Naive thymus-derived CD4-positive, alpha-beta T cell (primary cell): ENCODE measurements around the gene MRPS27. TPM values are rescaled to one million over a fixed set of nuclear protein-coding genes. Genes with fewer than 3 reads are reported as not detected.

Experiments used
- ATAC-seq: fragments of 150-1000 bp; cut with Tn5 transposase; 2 replicates; pipeline ENCODE4 v1.10.0; 2021; ENCODE audit warnings: mild to moderate bottlenecking, moderate library complexity
- CTCF ChIA-PET: fragments of 350-600 bp; sonication (Branson Sonifier 250); formaldehyde crosslinking; loops from one replicate; lab custom pipeline; 2021; ENCODE audit warnings: antibody characterized with exemption; lab: Charles Lee
- POLR2A ChIA-PET: fragments of 350-600 bp; sonication (Branson Sonifier 250); formaldehyde crosslinking; loops from one replicate; lab custom pipeline; 2021; ENCODE audit warnings: antibody characterized with exemption, inconsistent platforms; lab: Charles Lee
- DNase-seq, 9 donors: peaks; one replicate each; pipeline versions ENCODE4 v3.0.0 to v3.0.0-alpha.2; 2020 to 2022; ENCODE audit warnings: mixed read lengths in 1 of 9
- H3K27ac ChIP-seq: one replicate; pipeline ENCODE4 v1.7.0; 2013; ENCODE audit warnings: mild to moderate bottlenecking, low read depth, low read length, moderate library complexity
- H3K27me3 ChIP-seq, 2 donors: one replicate each; pipeline ENCODE4 v1.7.0; 2013; ENCODE audit warnings: low read length in 2 of 2, mild to moderate bottlenecking in 2 of 2, moderate library complexity in 2 of 2; ENCODE audit not compliant: control insufficient read depth in 2 of 2, insufficient read depth in 2 of 2
- H3K36me3 ChIP-seq, 3 experiments: 1 replicate in 2 of 3; 2 replicates in 1 of 3; pipeline ENCODE4 v1.7.0; 2013; ENCODE audit warnings: low read length in 3 of 3, mild to moderate bottlenecking in 3 of 3, moderate library complexity in 1 of 3; ENCODE audit not compliant: insufficient read depth in 3 of 3, control insufficient read depth in 2 of 3
- H3K4me1 ChIP-seq, 2 donors: one replicate each; pipeline ENCODE4 v1.7.0; 2013; ENCODE audit warnings: low read length in 2 of 2, mild to moderate bottlenecking in 2 of 2, moderate library complexity in 1 of 2; ENCODE audit not compliant: control insufficient read depth in 2 of 2, insufficient read depth in 2 of 2
- H3K4me3 ChIP-seq: 2 replicates; pipeline ENCODE4 v1.7.0; 2013; ENCODE audit warnings: mild to moderate bottlenecking, low read length
- H3K9me3 ChIP-seq, 3 experiments: 1 replicate in 2 of 3; 2 replicates in 1 of 3; pipeline ENCODE4 v1.7.0; 2013; ENCODE audit warnings: low read length in 3 of 3; ENCODE audit not compliant: control insufficient read depth in 2 of 3
- H3K27ac Mint-ChIP-seq, 9 donors: one replicate each; pipeline ENCODE4 v1.8.0; 2020 to 2022; ENCODE audit warnings: mixed read lengths in 9 of 9, mild to moderate bottlenecking in 8 of 9, moderate library complexity in 5 of 9, inconsistent platforms in 2 of 9
- H3K27me3 Mint-ChIP-seq, 5 donors: one replicate each; pipeline ENCODE4 v1.8.0; 2021 to 2022; ENCODE audit warnings: mixed read lengths in 5 of 5, mild to moderate bottlenecking in 1 of 5
- H3K36me3 Mint-ChIP-seq, 5 donors: one replicate each; pipeline ENCODE4 v1.8.0; 2020 to 2022; ENCODE audit warnings: mixed read lengths in 5 of 5, mild to moderate bottlenecking in 3 of 5, inconsistent platforms in 1 of 5
- H3K4me1 Mint-ChIP-seq, 7 donors: one replicate each; pipeline ENCODE4 v1.8.0; 2020 to 2022; ENCODE audit warnings: mixed read lengths in 7 of 7, mild to moderate bottlenecking in 3 of 7, inconsistent platforms in 1 of 7
- H3K4me3 Mint-ChIP-seq, 10 donors: one replicate each; pipeline ENCODE4 v1.8.0; 2020 to 2022; ENCODE audit warnings: mild to moderate bottlenecking in 10 of 10, mixed read lengths in 10 of 10, moderate library complexity in 6 of 10, inconsistent platforms in 2 of 10
- H3K9me3 Mint-ChIP-seq, 11 donors: one replicate each; pipeline ENCODE4 v1.8.0; 2020 to 2022; ENCODE audit warnings: mixed read lengths in 11 of 11, mild to moderate bottlenecking in 4 of 11, inconsistent platforms in 1 of 11, moderate library complexity in 1 of 11
- intact Hi-C, 2 donors: fragments of 100-400 bp; cut with micrococcal nuclease; formaldehyde crosslinking; loops; one replicate each; pipeline ENCODE4 v1.15.1; 2023
- polyA plus RNA-seq, 2 donors: library from polyadenylated mRNA; unstranded; fragments of 300-500 nt; fragmentation: Illumina TruSeq; gene quantifications; one replicate each; pipeline ENCODE4 v1.2.3, GENCODE V29; 2021
- total RNA-seq, 6 experiments: library from RNA in 5 of 6; stranded (reverse) in 5 of 6; gene quantifications; 1 replicate in 5 of 6; 2 replicates in 1 of 6; pipeline ENCODE4 v1.2.3 and lab custom pipeline; 2021 to 2026

The MRPS27 gene
- total and polyA plus RNA-seq, 7 experiments from 2014 or later = 35.2 to 54.0 (median 39.5) TPM

DNA sequence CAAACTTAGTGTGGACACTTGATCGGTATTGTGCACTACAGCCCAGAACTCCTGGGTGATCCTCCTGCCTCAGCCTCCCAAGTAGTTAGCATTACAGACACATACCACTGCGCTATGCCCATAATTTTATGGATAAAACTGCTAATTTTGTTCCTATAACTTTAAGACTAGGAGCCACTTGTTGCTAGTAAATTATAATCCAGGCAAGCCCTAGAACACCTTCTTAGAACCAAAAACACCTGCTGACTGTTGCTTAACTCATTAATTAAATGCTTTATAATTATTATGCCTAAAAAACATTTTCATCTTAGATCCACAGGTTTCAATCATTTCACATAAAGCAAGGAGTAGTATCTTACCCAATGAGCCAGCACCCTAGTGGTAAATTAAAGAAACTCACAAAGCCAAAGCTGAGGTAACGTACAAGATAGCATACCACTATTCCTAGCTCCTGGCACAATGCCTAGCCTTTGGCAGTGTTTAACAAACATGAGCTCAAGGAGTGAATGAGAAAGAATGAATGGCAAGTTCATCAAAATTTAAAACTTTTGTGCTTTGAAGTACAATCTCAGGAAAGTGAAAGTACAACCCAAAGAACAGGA is 5.4 kb downstream of the MRPS27 start:
- H3K36me3 Mint-ChIP-seq = peaks cover 9 to 30% (median 18%) of the 10 kb centered on the region in 5 donors
- no peaks in the 10 kb centered on the region for H3K27me3 Mint-ChIP-seq
- H3K27ac ChIP-seq = no peak overlapping the region
- H3K9me3 Mint-ChIP-seq = no peaks in the 10 kb centered on the region
- no peaks in the 10 kb centered on the region for H3K27me3 ChIP-seq
- intact Hi-C loops = loop anchor here in 1 of 2 donors (10.0 kb wide), 1 partner anchor 1250 kb away; the partner anchor contains the start of genes ANKRA2 and UTP15
- peaks cover 12 to 14% of the 10 kb centered on the region in 2 donors for H3K4me1 ChIP-seq
- H3K36me3 ChIP-seq = peaks cover 0 to 22% (median 3%) of the 10 kb centered on the region in 3 experiments
- DNase-seq (no peak), ATAC-seq (no peak)
- no peak overlapping the region for H3K27ac Mint-ChIP-seq
- H3K4me3 Mint-ChIP-seq = peak overlapping the region in 2 of 10 donors; percentile 30 to 42
- ChIA-PET POLR2A (no interaction called here), CTCF (no interaction called here)
- H3K4me1 Mint-ChIP-seq = peaks cover 24 to 46% (median 42%) of the 10 kb centered on the region in 7 donors
- no peaks in the 10 kb centered on the region for H3K9me3 ChIP-seq
- H3K4me3 ChIP-seq = no peak overlapping the region

DNA sequence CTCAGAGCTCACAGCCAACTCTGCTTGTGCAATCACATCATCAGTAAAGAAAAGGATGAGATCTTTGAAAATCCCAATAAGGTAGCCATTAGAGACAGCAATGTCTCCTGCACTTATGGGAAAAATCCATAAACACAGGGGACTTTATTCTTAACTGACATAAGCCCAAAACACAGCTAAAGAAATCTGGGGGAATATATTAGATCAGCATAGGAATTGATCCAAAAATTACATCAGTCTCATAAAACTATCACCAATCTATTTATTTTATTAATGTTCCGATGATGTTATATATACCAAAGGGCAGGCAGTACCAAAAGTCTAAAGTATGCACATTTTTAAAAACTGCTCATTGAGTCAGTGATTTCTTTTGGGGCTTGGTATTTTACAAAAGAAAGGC is 6.9 kb downstream of the MRPS27 start:
- H3K27ac Mint-ChIP-seq = no peak overlapping the region

GRCh38 chr5:72308853-72309191 is 11.2 kb downstream of the MRPS27 start:
- Histone ChIP-seq H3K36me3 (peaks cover 0 to 20% (median 3%) of the 10 kb centered on the region in 3 experiments), H3K4me1 (peaks cover 3 to 12% of the 10 kb centered on the region in 2 donors), H3K9me3 (no peaks in the 10 kb centered on the region), H3K4me3 (no peak overlapping the region), H3K27me3 (no peaks in the 10 kb centered on the region), H3K27ac (peak overlapping the region; percentile 58)
- CTCF ChIA-PET = interaction anchor here (0.6 to 4.0 kb wide), 4 partner anchors 11 to 288 kb away, joined by 4 to 40 read pairs (median 4); partner anchors contain the start of genes MRPS27 and PTCD2
- Mint-ChIP-seq H3K27ac (peak overlapping the region; percentile 84 to 97 (median 91)), H3K36me3 (peaks cover 10 to 25% (median 12%) of the 10 kb centered on the region in 5 donors), H3K9me3 (no peaks in the 10 kb centered on the region), H3K27me3 (no peaks in the 10 kb centered on the region), H3K4me1 (peaks cover 8 to 37% (median 31%) of the 10 kb centered on the region in 7 donors), H3K4me3 (peak overlapping the region; percentile 78 to 94 (median 92))
- ATAC-seq = no peak
- POLR2A ChIA-PET = interaction anchor here (0.7 to 4.3 kb wide), 3 partner anchors 9 to 833 kb away, joined by 3 to 39 read pairs (median 3); partner anchors contain the start of genes MRPS27 and PTCD2
- DNase-seq = no peak
- intact Hi-C loops = loop anchor here (1.0 to 10.0 kb wide), 17 partner anchors 11 to 1258 kb away; partner anchors contain the start of genes BDP1 (in 2 of the 2), MCCC2 (in 2 of the 2), MRPS27 (in 2 of the 2) and PTCD2 (in 2 of the 2)

More for the DNA sequence above, 6.9 kb downstream of the MRPS27 start:
- H3K4me1 Mint-ChIP-seq = peaks cover 18 to 41% (median 37%) of the 10 kb centered on the region in 7 donors
- H3K27me3 Mint-ChIP-seq = no peaks in the 10 kb centered on the region
- H3K36me3 Mint-ChIP-seq = peaks cover 10 to 30% (median 18%) of the 10 kb centered on the region in 5 donors
- H3K36me3 ChIP-seq = peaks cover 0 to 22% (median 3%) of the 10 kb centered on the region in 3 experiments
- CTCF ChIA-PET = no interaction called here
- no peaks in the 10 kb centered on the region for H3K27me3 ChIP-seq
- H3K4me3 ChIP-seq = no peak overlapping the region
- DNase-seq (no peak), ATAC-seq (no peak)
- H3K9me3 Mint-ChIP-seq = no peaks in the 10 kb centered on the region
- peaks cover 3 to 10% of the 10 kb centered on the region in 2 donors for H3K4me1 ChIP-seq
- no peak overlapping the region for H3K4me3 Mint-ChIP-seq
- H3K9me3 ChIP-seq = no peaks in the 10 kb centered on the region
- no peak overlapping the region for H3K27ac ChIP-seq
- intact Hi-C loops = loop anchor here in 1 of 2 donors (10.0 kb wide), 1 partner anchor 1252 kb away; the partner anchor contains the start of genes ANKRA2 and UTP15
- POLR2A ChIA-PET = no interaction called here

GRCh38 chr5:72307968-72308852 is 11.8 kb downstream of the MRPS27 start:
- Mint-ChIP-seq H3K27ac (peak overlapping the region; percentile 84 to 97 (median 91)), H3K27me3 (no peaks in the 10 kb centered on the region), H3K4me1 (peaks cover 9 to 38% (median 29%) of the 10 kb centered on the region in 7 donors), H3K36me3 (peaks cover 7 to 23% (median 12%) of the 10 kb centered on the region in 5 donors), H3K4me3 (peak overlapping the region; percentile 78 to 94 (median 92)), H3K9me3 (no peaks in the 10 kb centered on the region)
- DNase-seq (peak; percentile 91 to 97 (median 95)), ATAC-seq (peak; percentile 98)
- intact Hi-C loops = loop anchor here (1.0 to 10.0 kb wide), 17 partner anchors 12 to 1259 kb away; partner anchors contain the start of genes BDP1 (in 2 of the 2), MCCC2 (in 2 of the 2), MRPS27 (in 2 of the 2) and PTCD2 (in 2 of the 2)
- Histone ChIP-seq H3K27me3 (no peaks in the 10 kb centered on the region), H3K27ac (peak overlapping the region; percentile 95), H3K4me3 (peak overlapping the region; percentile 93), H3K4me1 (peaks cover 3 to 12% of the 10 kb centered on the region in 2 donors), H3K9me3 (no peaks in the 10 kb centered on the region), H3K36me3 (peaks cover 0 to 20% (median 3%) of the 10 kb centered on the region in 3 experiments)
- POLR2A ChIA-PET = interaction anchor here (0.7 to 4.3 kb wide), 3 partner anchors 9 to 833 kb away, joined by 3 to 39 read pairs (median 3); partner anchors contain the start of genes MRPS27 and PTCD2
- CTCF ChIA-PET = interaction anchor here (0.6 to 4.0 kb wide), 6 partner anchors 9 to 288 kb away, joined by 3 to 40 read pairs (median 4); partner anchors contain the start of genes MRPS27 and PTCD2

GRCh38 chr5:72307573-72307967 is 12.5 kb downstream of the MRPS27 start:
- ChIA-PET CTCF (interaction anchor here (0.9 to 4.0 kb wide), 3 partner anchors 8 to 168 kb away, joined by 3 to 40 read pairs (median 4); partner anchors contain the start of genes MRPS27 and PTCD2), POLR2A (interaction anchor here (4.3 kb wide), 1 partner anchor 12 kb away, joined by 39 read pairs; the partner anchor contains the start of genes MRPS27 and PTCD2)
- DNase-seq (no peak), ATAC-seq (no peak)
- no peaks in the 10 kb centered on the region for H3K27me3 ChIP-seq
- intact Hi-C loops = loop anchor here (5.0 to 10.0 kb wide), 8 partner anchors 510 to 1260 kb away; partner anchors contain the start of genes MCCC2 (in 2 of the 2), ANKRA2 (in 1 of the 2), BDP1 (in 1 of the 2) and BTF3 (in 1 of the 2)
- peaks cover 3 to 12% of the 10 kb centered on the region in 2 donors for H3K4me1 ChIP-seq
- Mint-ChIP-seq H3K36me3 (peaks cover 4 to 21% (median 14%) of the 10 kb centered on the region in 5 donors), H3K4me3 (peak overlapping the region; percentile 78 to 94 (median 92)), H3K27ac (peak overlapping the region; percentile 84 to 97 (median 91)), H3K4me1 (peaks cover 13 to 43% (median 32%) of the 10 kb centered on the region in 7 donors), H3K27me3 (no peaks in the 10 kb centered on the region), H3K9me3 (no peaks in the 10 kb centered on the region)
- peaks cover 0 to 20% (median 3%) of the 10 kb centered on the region in 3 experiments for H3K36me3 ChIP-seq
- H3K4me3 ChIP-seq = peak overlapping the region; percentile 93
- no peaks in the 10 kb centered on the region for H3K9me3 ChIP-seq
- H3K27ac ChIP-seq = peak overlapping the region; percentile 95
